ENCODE results near the gene GFM2.
A peak's percentile ranks its signal among the peaks of the same experiment; 100 is the strongest.
"Not testable (repeated sequence)": the region's sequence is repeated elsewhere in the genome, so short reads cannot be mapped to it uniquely, and the experiment has no call there.

Gene GFM2
- total RNA-seq = 21.0 reads per million, percentile 48 among the genes with 10 or more reads in this experiment

GRCh38 chr5:74766849-74767578, at the start of gene GFM2, which contains the start of gene NSA2:
TSS of gene GFM2 (minus strand) at chr5:74767117. CDS start at chr5:74763742, 3,375 bp downstream.
TSS of gene NSA2 (plus strand) at chr5:74767249. CDS start at chr5:74767361, 112 bp downstream.
- DNase-seq = peak; percentile 90

DNA sequence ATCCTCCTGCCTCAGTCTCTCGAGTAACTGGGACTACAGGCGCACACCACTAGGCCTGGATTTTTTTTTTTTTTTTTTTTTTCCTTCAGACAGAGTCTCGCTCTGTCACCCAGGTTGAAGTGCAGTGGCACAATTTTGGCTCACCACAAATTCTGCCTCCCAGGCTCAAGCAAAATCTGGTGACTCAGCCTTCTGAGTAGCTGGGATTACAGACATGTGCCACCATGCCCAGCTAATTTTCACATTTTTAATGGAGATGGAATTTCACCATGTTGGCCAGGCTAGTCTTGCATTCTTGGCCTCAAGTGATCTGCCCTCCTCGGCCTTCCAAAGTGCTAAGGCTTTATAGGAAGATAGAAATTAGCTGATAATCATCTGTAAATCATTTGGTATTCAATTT, 44.0 kb upstream of the GFM2 start:
- no peak for DNase-seq

- DNase-seq = no peak
Measured at GRCh38 chr5:74801941-74802340, 35.0 kb upstream of the GFM2 start.

DNA sequence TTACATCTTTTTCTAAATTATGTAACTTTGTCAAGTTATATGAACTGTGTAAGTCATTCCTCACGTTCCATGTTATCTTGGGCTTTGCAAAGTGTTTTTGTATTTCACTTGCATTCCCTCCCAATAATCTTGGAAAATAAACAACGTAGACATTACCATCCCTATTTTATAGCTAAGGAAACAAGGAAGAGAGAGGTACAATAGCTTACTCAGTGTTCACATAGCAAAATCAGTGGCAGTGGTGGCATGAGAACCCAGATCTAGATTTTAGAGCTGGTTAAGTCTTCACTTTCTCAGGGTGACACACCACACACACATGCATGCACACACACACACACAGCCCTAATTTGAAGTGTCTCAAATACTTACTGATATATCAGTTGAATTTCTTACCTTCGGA, 34.3 kb upstream of the GFM2 start:
- no peak for DNase-seq

GRCh38 chr5:74798977-74799911, 32.3 kb upstream of the GFM2 start:
- no peak for DNase-seq

GRCh38 chr5:74791669-74792068, 24.8 kb upstream of the GFM2 start:
- DNase-seq = not testable (repeated sequence)

DNA sequence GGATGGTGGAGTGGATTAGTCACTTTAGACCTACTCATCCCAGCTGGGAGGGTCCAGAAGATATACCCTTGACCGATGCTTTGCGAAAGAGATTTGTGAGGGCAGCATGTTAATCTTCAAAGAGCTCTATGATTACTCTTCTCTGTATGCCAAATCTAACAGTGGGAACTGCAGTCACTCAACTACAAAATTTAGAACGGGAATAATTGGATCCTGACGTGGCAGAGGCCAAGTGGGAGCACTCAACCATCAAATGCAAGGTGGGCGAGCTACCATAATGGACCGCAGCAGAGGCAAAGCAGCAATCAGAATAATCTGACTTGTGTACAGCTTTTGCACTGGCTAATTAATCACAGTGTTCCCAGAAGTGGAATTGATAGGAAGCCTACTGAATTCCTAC, 20.5 kb upstream of the GFM2 start:
- DNase-seq = no peak

DNA sequence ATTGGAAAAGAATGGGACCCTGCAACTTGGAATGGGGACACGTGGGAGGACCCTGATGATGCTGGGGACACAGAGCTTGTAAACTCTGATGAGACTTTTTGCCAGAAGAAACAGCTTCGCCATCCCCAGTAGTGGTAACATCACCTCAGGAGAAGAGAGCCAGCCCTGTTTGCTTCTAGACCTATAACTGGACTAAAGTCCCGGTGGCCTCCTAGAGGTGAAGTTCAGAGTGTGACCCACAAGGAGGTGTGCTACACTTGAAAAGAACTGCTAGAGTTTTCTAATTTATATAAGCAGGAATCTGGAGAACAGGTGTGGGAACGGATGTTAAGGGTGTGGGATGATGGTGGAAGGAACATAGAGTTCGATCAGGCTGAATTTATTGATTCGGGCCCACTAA, 19.9 kb upstream of the GFM2 start:
- no peak for DNase-seq

DNA sequence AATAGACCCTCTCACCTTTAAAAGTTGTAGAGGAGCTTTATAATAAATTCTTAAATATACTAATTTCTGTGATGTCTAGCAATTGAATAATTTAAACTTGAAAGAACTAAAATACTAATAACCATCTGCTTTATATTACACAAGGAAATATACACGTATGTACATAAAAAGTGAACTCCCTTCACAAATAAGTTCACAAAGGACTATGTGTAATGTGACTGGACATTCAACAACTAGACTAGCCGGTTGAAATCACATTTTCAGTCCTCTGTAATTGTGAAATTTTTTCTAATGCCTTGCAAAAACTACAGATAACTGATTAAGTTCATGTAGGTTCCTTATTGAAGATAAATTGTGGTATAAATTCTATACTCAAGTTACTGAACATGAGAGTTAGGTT, 11.7 kb upstream of the GFM2 start:
- no peak for DNase-seq

DNA sequence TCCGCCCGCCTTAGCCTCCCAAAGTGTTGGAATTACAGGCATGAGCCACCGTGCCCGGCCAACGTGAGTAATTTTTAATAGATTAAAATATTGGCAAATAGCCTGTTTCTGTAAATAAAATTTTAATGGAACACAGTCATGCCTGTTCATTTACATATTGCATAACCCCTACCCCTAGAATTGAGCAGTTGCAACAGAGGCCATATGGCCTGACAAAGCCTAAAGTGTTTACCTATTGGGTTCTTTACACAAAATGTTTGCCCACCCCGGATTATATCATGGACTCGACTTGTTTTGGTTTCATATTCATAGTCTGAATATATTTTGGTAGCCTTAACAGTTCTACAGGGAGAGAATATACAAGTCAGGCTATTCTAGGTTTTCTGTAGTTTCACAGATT, 5.4 kb upstream of the GFM2 start:
- DNase-seq = no peak

DNA sequence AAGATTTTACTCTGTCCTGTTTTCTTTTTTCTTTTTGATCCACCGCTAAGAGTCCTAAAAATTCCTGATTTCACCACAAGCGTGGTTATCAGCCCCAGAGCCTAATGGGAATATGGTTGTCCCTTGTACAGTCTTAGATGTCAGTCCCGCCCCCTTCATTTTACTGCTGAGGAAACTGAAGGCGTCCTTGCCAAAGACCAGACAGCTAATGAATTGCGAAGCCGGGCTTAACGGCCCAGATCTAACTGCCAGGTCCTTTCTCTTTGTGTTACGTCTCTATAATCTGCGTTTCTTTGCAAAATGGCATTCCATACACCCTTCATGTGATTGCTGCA, 629 bp upstream of the GFM2 start:
- no peak for DNase-seq

DNA sequence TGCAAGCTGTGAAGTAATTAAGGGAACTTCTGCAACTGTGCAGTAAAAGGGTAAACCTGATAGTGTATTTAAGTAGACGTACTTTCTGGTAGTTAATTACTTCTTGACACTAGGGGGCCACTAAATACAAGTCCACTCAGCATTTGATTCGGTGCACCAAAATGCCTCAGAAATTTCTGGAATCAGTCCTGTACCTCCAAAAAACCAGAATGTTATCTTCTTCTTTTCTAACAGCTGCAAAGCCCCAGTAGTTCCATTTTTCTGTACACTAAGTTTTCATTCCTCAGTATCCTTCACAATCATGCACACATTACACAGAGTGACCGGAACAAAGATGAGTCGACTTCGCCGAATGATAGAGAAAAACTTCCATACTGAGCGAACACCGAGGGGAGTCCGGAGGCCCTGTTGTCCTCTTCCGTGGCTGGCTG, 484 bp downstream of the GFM2 start:
- DNase-seq = no peak

DNA sequence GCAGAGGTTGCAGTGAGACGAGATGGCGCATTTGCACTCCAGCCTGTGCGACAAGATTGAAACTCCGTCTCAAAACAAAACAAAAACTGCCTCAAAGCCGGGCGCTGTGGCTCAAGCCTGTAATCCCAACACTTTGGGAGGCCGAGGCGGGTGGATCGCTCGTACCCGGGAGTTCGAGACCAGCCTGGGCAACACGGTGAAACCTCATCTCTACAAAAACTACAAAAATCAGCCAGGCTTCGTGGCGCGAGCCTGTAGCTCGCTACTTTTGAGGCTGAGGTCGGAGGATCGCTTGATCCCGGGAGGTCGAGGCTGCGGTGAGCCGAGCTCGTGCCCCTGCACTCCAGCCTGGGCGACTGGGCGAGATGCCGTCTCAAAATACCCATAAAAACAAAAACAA, 988 bp downstream of the GFM2 start:
- no peak for DNase-seq

DNA sequence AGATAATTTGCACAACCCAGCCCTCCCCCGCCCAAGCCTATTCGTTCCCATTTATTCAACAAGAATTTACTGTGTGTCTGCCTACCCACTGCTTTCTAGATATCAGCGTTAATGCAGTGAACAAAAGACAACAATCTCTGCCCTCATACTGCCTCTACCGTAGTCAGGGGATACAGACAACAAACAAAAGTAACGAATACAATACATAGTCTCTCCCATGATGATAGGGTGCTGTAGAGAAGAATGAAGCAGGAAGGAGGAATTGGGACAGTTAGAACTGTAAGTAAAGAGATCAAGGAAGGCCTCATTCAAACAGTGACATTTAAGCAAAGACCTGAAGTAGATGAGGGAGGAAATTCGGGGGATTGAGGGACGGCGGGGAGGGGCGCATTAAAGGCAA, 1.7 kb downstream of the GFM2 start:
- DNase-seq = no peak

DNA sequence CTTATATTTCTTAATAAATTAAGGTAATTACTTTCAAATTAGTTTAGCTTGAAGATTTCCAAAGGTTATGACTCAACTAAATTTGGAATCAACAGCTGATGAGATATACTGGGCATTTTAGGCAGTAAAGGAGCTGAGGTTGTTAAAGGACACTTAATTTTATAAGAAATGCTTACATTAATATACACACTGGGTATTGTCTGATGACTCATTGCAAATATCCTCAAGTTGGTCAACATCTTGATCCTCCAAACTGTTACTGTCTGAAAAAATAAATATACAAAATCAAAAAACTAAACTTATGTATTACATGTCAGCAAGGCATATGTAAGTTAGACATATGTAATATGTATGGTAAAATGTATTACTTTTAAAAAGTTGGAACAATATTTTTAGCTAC, 3.4 kb downstream of the GFM2 start:
- DNase-seq = no peak

GRCh38 chr5:74762599-74762998, 4.3 kb downstream of the GFM2 start:
- no peak for DNase-seq

DNA sequence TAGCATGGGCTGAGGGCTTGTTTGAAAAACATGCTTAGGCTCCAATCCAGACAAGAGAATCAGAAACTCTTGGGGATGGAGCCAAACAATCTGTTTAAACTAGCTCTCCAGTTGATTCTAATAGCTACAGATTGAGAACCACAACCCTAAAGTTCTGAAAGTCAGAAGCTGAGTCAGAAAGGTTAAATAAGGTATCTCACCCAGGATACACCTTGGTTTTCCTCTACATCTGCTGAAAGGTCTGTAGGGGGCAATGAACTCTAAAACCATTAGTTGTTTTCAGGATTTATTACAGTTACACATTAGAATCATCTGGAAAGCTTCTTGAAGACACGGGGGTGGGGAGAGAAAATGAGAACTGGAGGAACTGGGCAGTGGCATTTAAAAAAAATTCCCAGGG, 5.7 kb downstream of the GFM2 start:
- DNase-seq = no peak

GRCh38 chr5:74748742-74749141, 18.2 kb downstream of the GFM2 start:
- DNase-seq = not testable (repeated sequence)

DNA sequence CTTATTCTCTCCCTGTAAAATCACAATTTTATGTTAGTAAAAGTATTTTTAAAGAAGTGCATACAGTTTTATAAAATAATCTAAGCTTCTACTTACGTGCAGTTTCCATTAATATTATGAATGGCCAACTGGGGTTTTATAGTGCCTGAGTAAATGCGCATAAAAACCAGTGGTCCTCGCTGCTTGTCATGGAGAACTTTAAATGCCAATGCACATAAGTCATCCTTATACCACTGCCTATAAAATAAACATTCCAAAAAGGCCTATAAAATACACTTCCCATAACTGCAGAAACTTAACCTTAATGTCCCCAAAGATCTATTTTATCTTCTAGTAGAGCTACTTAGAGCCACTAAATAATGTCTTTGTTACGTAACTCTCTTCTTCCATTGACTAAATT, 28.5 kb downstream of the GFM2 start:
- no peak for DNase-seq

GRCh38 chr5:74736759-74737158, 30.2 kb downstream of the GFM2 start:
- no peak for DNase-seq

DNA sequence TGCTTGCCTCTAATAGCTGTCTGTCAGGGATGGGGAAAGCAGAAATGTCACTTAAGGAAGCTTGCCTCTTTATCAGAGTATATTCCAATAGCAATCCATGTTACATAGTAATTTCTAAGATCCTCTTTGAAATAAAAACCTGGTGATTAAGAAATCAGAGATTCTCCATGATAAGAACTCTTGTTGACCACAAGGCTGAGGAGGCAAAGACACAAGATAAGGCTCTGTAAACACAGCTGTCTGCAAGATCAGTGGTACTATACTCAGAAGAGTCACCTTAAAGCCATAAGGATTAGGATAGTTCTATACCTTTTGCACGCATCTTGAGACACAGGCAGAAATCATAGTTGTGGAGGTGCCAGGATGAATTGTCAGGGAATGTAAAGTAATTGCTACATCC, 41.6 kb downstream of the GFM2 start:
- DNase-seq = no peak

GRCh38 chr5:74722271-74722670, 44.6 kb downstream of the GFM2 start:
- no peak for DNase-seq

DNA sequence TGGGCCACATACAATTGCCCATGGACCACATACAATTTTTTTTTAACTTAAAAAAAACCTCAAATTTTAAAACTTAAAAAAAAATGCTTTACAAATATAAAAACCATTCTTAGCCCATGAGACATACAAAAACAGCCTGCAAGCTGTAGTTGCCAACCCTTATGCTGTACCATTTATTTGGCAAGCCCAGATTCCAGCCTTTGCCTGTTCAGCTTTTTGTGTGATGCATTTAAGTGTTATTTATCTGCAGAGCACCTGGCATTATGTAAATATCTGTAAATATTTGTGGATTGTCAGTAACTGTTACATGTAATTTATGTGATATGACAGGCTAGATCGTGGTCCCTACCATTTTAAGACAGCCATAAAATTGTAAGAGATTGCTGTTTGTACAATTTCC, 49.3 kb downstream of the GFM2 start:
- no peak for DNase-seq

DNA sequence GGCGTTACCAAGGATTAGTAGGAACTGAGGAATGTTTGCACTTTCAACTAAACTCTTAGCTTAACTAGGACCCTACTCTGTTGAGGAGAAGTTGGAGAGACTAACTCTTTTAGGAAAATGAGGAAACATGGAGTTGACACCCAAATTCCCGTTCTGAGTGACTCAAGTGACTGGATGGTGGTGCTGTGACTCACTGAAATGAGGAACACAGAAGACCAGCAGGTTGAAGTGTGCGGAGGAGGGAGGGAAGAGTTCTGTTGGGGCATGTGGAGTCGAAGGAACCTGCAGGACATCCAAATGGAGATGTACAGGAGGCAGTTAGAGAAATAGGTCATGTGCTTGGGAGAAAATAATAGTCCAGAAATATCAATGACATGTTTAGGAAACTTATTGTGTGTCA, 73.7 kb downstream of the GFM2 start:
- no peak for DNase-seq

Measured in effector CD4-positive, alpha-beta T cell (primary cell).